GM06990 (cell line): ENCODE measurements around the gene PIGR.

Source experiments
- DNase-seq: peaks from one replicate; pipeline ENCODE4 v3.0.0-alpha.2; 2011; ENCODE audit not compliant: insufficient read length; ENCODE audit errors: extremely low read depth
- H3K27me3 ChIP-seq: replicated peaks from 2 replicates; pipeline ENCODE4 v1.6.0; 2011; ENCODE audit warnings: low read length; ENCODE audit not compliant: control insufficient read depth, insufficient read depth
- H3K36me3 ChIP-seq: 2 replicates; pipeline ENCODE4 v1.5.1; 2011; ENCODE audit warnings: low read length; ENCODE audit not compliant: control insufficient read depth, insufficient read depth
- H3K4me3 ChIP-seq: replicated peaks from 2 replicates; pipeline ENCODE4 v1.5.1; 2011; ENCODE audit warnings: low read depth, mild to moderate bottlenecking, control low read depth, low read length
- TF ChIP-seq, protein P1 (sequence below): IDR thresholded peaks from 2 replicates; pipeline ENCODE4 v1.5.1; 2011; ENCODE audit warnings: low read length, control low read depth, mild to moderate bottlenecking, inconsistent platforms; ENCODE audit not compliant: insufficient read depth, poor library complexity, severe bottlenecking

PIGR gene

DNA sequence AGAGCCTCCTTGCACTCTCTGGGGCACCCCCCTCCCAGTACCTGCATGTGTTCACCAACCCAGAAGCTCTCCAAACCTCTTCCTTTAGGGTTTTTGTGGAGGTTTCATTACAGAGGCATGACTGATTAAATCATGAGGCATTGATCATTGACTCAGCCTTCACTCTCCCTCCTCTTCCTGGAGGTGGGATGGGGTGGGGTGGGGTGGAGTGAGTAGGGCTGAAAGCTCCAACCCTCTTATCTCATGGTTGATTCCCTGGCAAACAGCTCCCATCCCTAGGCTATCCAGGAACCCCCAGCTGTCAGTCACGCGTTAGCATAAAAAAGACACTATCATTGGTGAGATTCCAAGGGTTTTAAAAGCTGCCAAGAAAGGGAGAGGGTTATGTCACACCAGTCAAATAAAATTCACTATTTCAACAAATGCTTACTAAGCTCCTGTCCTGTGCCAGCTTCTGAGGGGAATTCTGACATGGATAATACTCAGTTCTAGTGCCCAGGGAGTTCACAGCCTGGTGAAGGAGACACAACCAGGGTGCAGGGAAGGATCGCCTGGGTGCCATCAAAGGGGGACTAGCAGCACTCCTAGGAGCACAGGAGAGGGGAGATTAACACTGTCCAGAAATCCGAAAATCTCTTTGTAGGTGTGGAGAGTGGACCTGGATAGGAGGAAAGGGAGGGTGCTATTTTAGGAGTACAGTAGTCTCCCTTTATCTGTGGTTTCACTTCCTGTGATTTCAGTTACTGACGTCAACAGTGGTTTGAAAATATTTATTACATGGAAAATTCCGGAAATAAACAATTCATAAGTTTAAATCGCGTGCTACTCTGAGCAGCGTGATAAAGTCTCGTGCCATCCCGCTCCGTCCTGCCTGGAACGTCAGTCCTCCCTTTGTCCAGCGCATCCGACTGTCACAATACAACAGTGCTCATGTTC is 55.9 kb downstream of the PIGR start:
- no peak for DNase-seq
- H3K27me3 ChIP-seq: no peaks in the 10 kb centered on the region; the same call in 1 of the 2 replicates
- TF ChIP-seq, protein P1, sequence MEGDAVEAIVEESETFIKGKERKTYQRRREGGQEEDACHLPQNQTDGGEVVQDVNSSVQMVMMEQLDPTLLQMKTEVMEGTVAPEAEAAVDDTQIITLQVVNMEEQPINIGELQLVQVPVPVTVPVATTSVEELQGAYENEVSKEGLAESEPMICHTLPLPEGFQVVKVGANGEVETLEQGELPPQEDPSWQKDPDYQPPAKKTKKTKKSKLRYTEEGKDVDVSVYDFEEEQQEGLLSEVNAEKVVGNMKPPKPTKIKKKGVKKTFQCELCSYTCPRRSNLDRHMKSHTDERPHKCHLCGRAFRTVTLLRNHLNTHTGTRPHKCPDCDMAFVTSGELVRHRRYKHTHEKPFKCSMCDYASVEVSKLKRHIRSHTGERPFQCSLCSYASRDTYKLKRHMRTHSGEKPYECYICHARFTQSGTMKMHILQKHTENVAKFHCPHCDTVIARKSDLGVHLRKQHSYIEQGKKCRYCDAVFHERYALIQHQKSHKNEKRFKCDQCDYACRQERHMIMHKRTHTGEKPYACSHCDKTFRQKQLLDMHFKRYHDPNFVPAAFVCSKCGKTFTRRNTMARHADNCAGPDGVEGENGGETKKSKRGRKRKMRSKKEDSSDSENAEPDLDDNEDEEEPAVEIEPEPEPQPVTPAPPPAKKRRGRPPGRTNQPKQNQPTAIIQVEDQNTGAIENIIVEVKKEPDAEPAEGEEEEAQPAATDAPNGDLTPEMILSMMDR: no peak
- H3K4me3 ChIP-seq: no peak overlapping the region
- no peaks in the 10 kb centered on the region for H3K36me3 ChIP-seq

DNA sequence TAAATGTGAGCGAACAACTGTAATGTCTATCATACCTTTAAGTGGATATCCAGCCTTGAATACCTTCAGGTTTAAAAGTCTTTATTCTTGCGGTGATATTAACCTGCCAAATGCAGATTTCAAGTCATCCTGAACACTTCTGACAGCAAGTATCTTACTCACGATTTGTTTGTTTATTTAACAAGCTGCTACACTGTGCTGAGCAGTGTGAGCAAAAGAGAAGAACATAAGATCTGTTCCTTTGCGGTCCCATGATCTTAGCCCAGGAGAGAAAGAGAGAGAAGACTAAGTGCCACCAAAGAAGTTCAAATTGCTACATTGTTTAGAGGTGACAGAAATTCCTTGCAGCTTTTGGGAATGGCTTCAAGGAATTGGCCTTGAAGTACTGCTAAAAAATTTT is 58.6 kb downstream of the PIGR start:
- TF ChIP-seq, protein P1: no peak
- no peak for DNase-seq
- Histone ChIP-seq H3K36me3 (no peaks in the 10 kb centered on the region), H3K4me3 (no peak overlapping the region), H3K27me3 (no peaks in the 10 kb centered on the region; the same call in 1 of the 2 replicates)

DNA sequence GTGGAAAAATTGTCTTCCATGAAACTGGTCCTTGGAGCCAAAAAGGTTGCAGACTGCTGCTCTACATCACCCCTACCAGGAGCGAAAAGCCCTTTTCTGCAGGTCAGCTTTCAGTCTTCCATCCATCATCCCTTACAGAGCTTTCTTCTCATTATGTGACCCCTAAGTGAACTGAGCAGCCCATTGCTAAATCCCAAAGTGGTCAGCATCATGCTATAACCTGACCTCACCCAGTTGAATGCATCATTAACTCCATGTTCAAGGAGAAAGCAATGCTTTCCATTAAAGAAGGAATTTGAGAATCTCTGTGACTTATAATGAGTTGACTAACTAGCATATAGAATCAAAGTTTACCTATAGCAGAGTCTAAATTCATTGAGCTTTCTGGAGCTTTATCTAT is 59.4 kb downstream of the PIGR start:
- TF ChIP-seq, protein P1: no peak
- Histone ChIP-seq H3K27me3 (no peaks in the 10 kb centered on the region; the same call in 1 of the 2 replicates), H3K4me3 (no peak overlapping the region), H3K36me3 (no peaks in the 10 kb centered on the region)
- no peak for DNase-seq

DNA sequence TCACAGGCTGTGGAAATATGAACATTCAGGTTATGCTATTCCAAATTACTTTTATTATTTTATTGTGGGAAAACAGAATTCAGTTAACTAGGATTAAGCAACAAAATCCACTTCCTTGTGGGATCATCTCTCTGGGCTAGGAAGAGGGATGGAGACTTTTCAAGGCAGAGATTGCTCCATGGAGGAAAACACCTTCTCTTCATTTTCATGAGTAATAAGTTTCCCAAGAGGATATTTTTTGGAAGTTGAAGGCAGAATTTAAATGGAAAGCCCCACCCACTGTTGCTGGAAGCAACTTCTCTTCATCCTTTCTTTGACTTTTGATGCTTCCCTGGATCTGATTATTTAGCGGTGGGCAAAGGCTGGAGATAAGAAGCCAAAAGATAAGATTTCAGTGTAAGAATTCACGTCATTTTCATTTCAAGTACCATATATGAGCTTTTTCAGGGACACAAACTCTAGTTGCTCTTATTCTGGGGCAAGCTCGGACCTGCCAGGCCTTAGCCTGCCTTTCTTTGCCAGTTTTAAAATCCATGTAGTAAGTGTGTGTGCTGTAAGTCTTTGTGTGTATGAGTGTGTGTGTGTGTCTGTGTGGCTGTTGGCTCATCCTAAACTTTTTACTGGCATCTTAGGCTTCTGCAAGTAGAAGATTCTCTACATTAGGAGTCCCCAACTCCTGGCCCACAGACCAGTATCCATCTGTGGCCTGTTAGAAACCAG is 60.8 kb downstream of the PIGR start:
- Histone ChIP-seq H3K27me3 (no peaks in the 10 kb centered on the region; the same call in 1 of the 2 replicates), H3K36me3 (no peaks in the 10 kb centered on the region), H3K4me3 (no peak overlapping the region)
- TF ChIP-seq, protein P1: no peak
- no peak for DNase-seq

DNA sequence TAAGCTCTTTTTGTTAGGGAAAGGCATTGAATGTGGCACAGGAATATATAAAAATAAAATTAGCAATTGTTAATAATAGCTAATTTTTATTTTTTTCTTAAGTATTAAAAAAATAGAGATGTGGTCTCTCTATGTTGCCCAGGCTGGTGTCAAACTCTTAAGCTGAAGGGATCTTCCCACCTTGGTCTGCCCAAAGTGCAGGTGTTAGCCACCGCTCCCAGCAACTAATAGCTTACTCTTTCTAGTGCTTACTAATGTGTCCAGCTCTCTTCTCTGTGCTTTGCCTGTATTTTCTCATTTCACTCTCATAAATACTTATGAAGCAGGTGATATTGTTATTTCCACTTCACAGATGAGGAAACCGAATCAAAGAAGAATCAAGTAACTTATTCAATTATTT is 62.4 kb downstream of the PIGR start:
- DNase-seq: no peak
- TF ChIP-seq, protein P1: no peak
- no peaks in the 10 kb centered on the region; the same call in 1 of the 2 replicates for H3K27me3 ChIP-seq
- H3K36me3 ChIP-seq: no peaks in the 10 kb centered on the region
- no peak overlapping the region for H3K4me3 ChIP-seq
